HepG2 (cell line): ENCODE measurements around the gene RTBDN. TPM values are rescaled to one million over a fixed set of nuclear protein-coding genes. Genes with fewer than 3 reads are reported as not detected.
A peak's percentile ranks its signal among the peaks of the same experiment; 100 is the strongest.

ENCODE experiments used
- ATAC-seq: fragments of 200-7000 bp; cut with Tn5 transposase; 3 replicates; pipeline ENCODE4 v1.9.1; 2020; ENCODE audit warnings: mild to moderate bottlenecking, moderate library complexity
- BruUV-seq: library from RNA; stranded (reverse); fragments of 400-500 nt; replicated peaks from 2 replicates; lab custom pipeline; 2021; lab: Mats Ljungman, UMichigan
- CTCF ChIA-PET: fragments of 300-600 bp; formaldehyde crosslinking; extraction: SDS; loops from one replicate; lab custom pipeline; 2021; ENCODE audit warnings: low total read pairs, inconsistent platforms, low intra/inter-chr PET ratio; lab: Yijun Ruan, JAX
- POLR2A ChIA-PET: fragments of 350-600 bp; sonication (Branson Sonifier 250); formaldehyde crosslinking; loops from one replicate; lab custom pipeline; 2020; ENCODE audit warnings: antibody characterized with exemption, inconsistent platforms; lab: Yijun Ruan, JAX
- DNase-seq: peaks from one replicate; pipeline ENCODE4 v3.0.0-alpha.2; 2015; ENCODE audit warnings: low spot score
- FAIRE-seq: peaks from 3 replicates; lab custom pipeline; 2011; peaks lifted over from hg19 to GRCh38; lab: Jason Lieb, UNC
- H2AFZ ChIP-seq: one replicate; pipeline ENCODE4 v1.6.1; 2011; ENCODE audit warnings: low read length, inconsistent platforms
- H3K27ac ChIP-seq: fragments of 300-600 bp; 3 replicates; pipeline ENCODE4 v1.8.0; 2011; ENCODE audit warnings: mixed run types, mild to moderate bottlenecking, mixed read lengths, low read length, inconsistent platforms; ENCODE audit not compliant: insufficient read depth; ENCODE audit errors: extremely low read length
- H3K27me3 ChIP-seq, 2 experiments: fragments of 200-600 bp in 1 of 2; 2 replicates in 1 of 2; 3 replicates in 1 of 2; pipeline versions ENCODE4 v1.6.0 to v1.8.0; 2011; ENCODE audit warnings: low read length in 2 of 2, mild to moderate bottlenecking in 2 of 2, moderate library complexity in 2 of 2, inconsistent platforms in 1 of 2; ENCODE audit not compliant: insufficient read depth in 2 of 2, control insufficient read depth in 1 of 2
- H3K36me3 ChIP-seq, 2 experiments: fragments of 200-600 bp in 1 of 2; replicated peaks in 1 of 2; 2 replicates in 1 of 2; 3 replicates in 1 of 2; pipeline versions ENCODE4 v1.5.1 to v1.8.0; 2011; ENCODE audit warnings: low read length in 2 of 2, inconsistent platforms in 1 of 2; ENCODE audit not compliant: insufficient read depth in 2 of 2, control insufficient read depth in 1 of 2
- H3K4me1 ChIP-seq: 2 replicates; pipeline ENCODE4 v1.5.1; 2012; ENCODE audit warnings: low read length, inconsistent platforms; ENCODE audit not compliant: insufficient read depth
- H3K4me2 ChIP-seq: 2 replicates; pipeline ENCODE4 v1.6.0; 2011; ENCODE audit warnings: low read depth, low read length, inconsistent platforms
- H3K4me3 ChIP-seq, 3 experiments: fragments of 200-600 bp in 1 of 3; sonication (generic), shearing (Covaris generic) in 1 of 3; replicated peaks in 1 of 3; 2 replicates each; pipeline ENCODE4 v1.5.1; 2011 to 2016; ENCODE audit warnings: low read length in 3 of 3, inconsistent platforms in 2 of 3, low read depth in 2 of 3, mild to moderate bottlenecking in 2 of 3, control low read depth in 1 of 3, mixed read lengths in 1 of 3; ENCODE audit not compliant: insufficient read depth in 1 of 3
- H3K79me2 ChIP-seq: one replicate; pipeline ENCODE4 v1.6.1; 2011; ENCODE audit warnings: low read length, inconsistent platforms; ENCODE audit not compliant: insufficient read depth
- H3K9ac ChIP-seq: 2 replicates; pipeline ENCODE4 v1.6.0; 2011; ENCODE audit warnings: mild to moderate bottlenecking, low read depth, low read length, inconsistent platforms; ENCODE audit not compliant: insufficient read depth
- H3K9me3 ChIP-seq: 2 replicates; pipeline ENCODE4 v1.5.1; 2012; ENCODE audit warnings: mild to moderate bottlenecking, low read length
- H4K20me1 ChIP-seq: 2 replicates; pipeline ENCODE4 v1.6.0; 2011; ENCODE audit warnings: inconsistent platforms, mild to moderate bottlenecking, low read length, moderate library complexity; ENCODE audit not compliant: insufficient read depth
- GABPB1 ChIP-seq: IDR thresholded peaks from 2 replicates; pipeline ENCODE4 v1.6.1; 2016; ENCODE audit warnings: mild to moderate bottlenecking, missing genetic modification reagents, moderate library complexity, missing compliant biosample characterization
- KDM2A ChIP-seq: sonication (generic); formaldehyde crosslinking; IDR thresholded peaks from 2 replicates; pipeline ENCODE4 v1.4.0; 2020; ENCODE audit warnings: low read depth, missing genetic modification reagents, borderline replicate concordance
- MIER3 ChIP-seq: IDR thresholded peaks from 2 replicates; pipeline ENCODE4 v1.6.1; 2016; ENCODE audit warnings: missing compliant biosample characterization, borderline replicate concordance
- MYC ChIP-seq: sonication (generic); formaldehyde crosslinking; IDR thresholded peaks from 2 replicates; pipeline ENCODE4 v1.9.0; 2021; ENCODE audit warnings: missing genetic modification reagents, borderline replicate concordance
- NFYB ChIP-seq: sonication (generic); formaldehyde crosslinking; IDR thresholded peaks from 2 replicates; pipeline ENCODE4 v1.4.0; 2020; ENCODE audit warnings: missing genetic modification reagents
- NR2C2 ChIP-seq: sonication (generic); formaldehyde crosslinking; IDR thresholded peaks from 2 replicates; pipeline ENCODE4 v1.4.0; 2020; ENCODE audit warnings: missing genetic modification reagents, mild to moderate bottlenecking, moderate library complexity, borderline replicate concordance
- PCBP1 ChIP-seq: fragments of 200-400 bp; formaldehyde crosslinking; IDR thresholded peaks from 2 replicates; pipeline ENCODE4 v1.6.1; 2017; ENCODE audit warnings: mild to moderate bottlenecking, low read depth, low read length, borderline replicate concordance
- PHF8 ChIP-seq: sonication (generic); formaldehyde crosslinking; IDR thresholded peaks from 2 replicates; pipeline ENCODE4 v1.5.0; 2020; ENCODE audit warnings: missing genetic modification reagents
- RFXAP ChIP-seq: sonication (generic); formaldehyde crosslinking; IDR thresholded peaks from 2 replicates; pipeline ENCODE4 v1.4.0; 2020; ENCODE audit warnings: missing genetic modification reagents, borderline replicate concordance
- SP4 ChIP-seq: sonication (generic); formaldehyde crosslinking; IDR thresholded peaks from 2 replicates; pipeline ENCODE4 v1.8.1; 2023; ENCODE audit warnings: mild to moderate bottlenecking, missing genetic modification reagents
- XBP1 ChIP-seq: sonication (generic); formaldehyde crosslinking; IDR thresholded peaks from 2 replicates; pipeline ENCODE4 v1.5.0; 2020; ENCODE audit warnings: missing genetic modification reagents
- ZMYM3 ChIP-seq: sonication (generic); formaldehyde crosslinking; IDR thresholded peaks from 2 replicates; pipeline ENCODE4 v1.5.1; 2020; ENCODE audit warnings: mild to moderate bottlenecking, missing genetic modification reagents
- ZNF333 ChIP-seq: sonication (generic); formaldehyde crosslinking; IDR thresholded peaks from 2 replicates; pipeline ENCODE4 v1.4.0; 2020; ENCODE audit warnings: mild to moderate bottlenecking, missing genetic modification reagents, borderline replicate concordance
- ZNF432 ChIP-seq: sonication (generic); formaldehyde crosslinking; IDR thresholded peaks from 2 replicates; pipeline ENCODE4 v1.5.0; 2020; ENCODE audit warnings: missing genetic modification reagents, mild to moderate bottlenecking, borderline replicate concordance
- WGBS: methylation state at CpG from one replicate; pipeline ENCODE4 v1.1.6; 2017; ENCODE audit warnings: low lambda C conversion rate; 5-methylcytosine and 5-hydroxymethylcytosine counted together
- in situ Hi-C: cut with HindIII; loops from 2 replicates; pipeline ENCODE4 v1.10.0; 2017; ENCODE audit warnings: low pct_unique_long_range_greater_than_20kb; ENCODE audit not compliant: extremely low pct_ligation_motif_present
- intact Hi-C: fragments of 100-400 bp; cut with micrococcal nuclease; formaldehyde crosslinking; loops from one replicate; pipeline ENCODE4 v1.10.0; 2022; ENCODE audit not compliant: unreplicated experiment
- polyA plus RNA-seq, 8 experiments: library from polyadenylated mRNA; depleted of rRNA in 3 of 8; stranded (reverse) in 7 of 8; unstranded in 1 of 8; fragments of >200 nt; fragmentation: Illumina TruSeq in 4 of 8; extraction: Trizol in 4 of 8; gene quantifications; 2 replicates each; pipeline versions ENCODE4 v1.2.1 to v1.2.3, GENCODE V29; 2011 to 2016; ENCODE audit warnings: low read depth in 4 of 8, missing spikeins in 1 of 8, mixed read lengths in 1 of 8; ENCODE audit not compliant: insufficient read depth in 1 of 8
- total RNA-seq, 5 experiments: library from RNA; depleted of rRNA; stranded (reverse); fragments of >200 nt; fragmentation: Illumina TruSeq; extraction: Trizol; gene quantifications; 2 replicates each; pipeline ENCODE4 v1.2.3, GENCODE V29; 2016; ENCODE audit warnings: low read depth in 1 of 5
- TF ChIP-seq, protein P1 (sequence below): sonication (generic); formaldehyde crosslinking; IDR thresholded peaks from 2 replicates; pipeline ENCODE4 v1.5.1; 2020; ENCODE audit warnings: mild to moderate bottlenecking, missing genetic modification reagents, borderline replicate concordance
- TF ChIP-seq, protein P2 (sequence below): sonication (generic); formaldehyde crosslinking; conservative IDR thresholded peaks from 2 replicates; pipeline ENCODE4 v1.8.0; 2022; ENCODE audit warnings: missing genetic modification reagents

RTBDN gene
- total and polyA plus RNA-seq, 2 of the 13 experiments (the other 11 are each of a cell fraction or from before 2014, with no cell fraction given): 0.27 to 0.48 TPM

DNA sequence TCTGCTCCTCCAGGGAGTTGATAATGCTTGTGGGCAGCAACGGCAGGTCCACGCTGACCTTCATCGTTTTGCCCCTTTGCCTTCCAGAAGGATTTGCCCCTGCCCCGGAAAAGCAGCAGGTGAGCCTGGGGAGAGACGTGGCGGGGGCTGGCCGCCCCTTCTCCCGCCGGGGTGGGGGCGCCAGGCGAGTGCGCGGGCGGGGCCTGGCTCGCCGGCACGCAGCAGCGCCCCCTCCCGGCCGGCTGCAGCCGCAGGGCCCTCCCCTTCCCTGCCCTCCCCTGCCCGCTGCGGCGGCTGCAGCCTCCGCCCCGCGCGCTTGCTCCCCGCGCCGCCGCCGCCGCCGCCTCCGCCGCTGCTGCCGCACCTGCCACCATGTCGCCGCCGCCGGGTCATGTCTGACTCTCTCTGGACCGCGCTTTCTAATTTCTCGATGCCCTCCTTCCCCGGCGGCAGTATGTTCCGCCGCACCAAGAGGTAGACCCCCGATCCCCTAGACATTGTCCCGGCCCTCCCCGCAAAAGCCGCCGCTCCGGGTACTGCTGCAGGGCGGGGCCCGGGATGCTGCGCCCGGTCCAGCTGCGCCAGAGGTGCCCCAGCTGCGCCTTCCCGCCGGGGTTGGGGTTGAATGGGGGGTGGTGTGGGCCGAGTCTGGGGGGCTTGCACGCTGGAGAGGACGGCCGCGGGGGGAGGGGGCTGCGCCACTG, 4.0 kb upstream of the RTBDN start, which contains the start of gene MAST1:
Gene MAST1 (plus strand): TSS at position 334 of the 704 bp plus-strand sequence. CDS start 58 bp downstream, at position 392.
- Histone ChIP-seq H3K27ac (no peak within 1 kb of the TSS), H3K79me2 (no peaks in the 10 kb centered on the region), H3K36me3 (no peaks in the 10 kb centered on the region), H3K4me1 (peaks cover 43% of the 10 kb centered on the region), H2AFZ (no peak within 1 kb of the TSS), H3K9ac (peak within 1 kb of the TSS; percentile 54; the same call in 1 of the 2 replicates), H3K4me3 (peak within 1 kb of the TSS; percentile 49 to 75 (median 70); a peak in 5 of 6 replicates), H4K20me1 (no peaks in the 10 kb centered on the region), H3K27me3 (peaks cover 0 to 15% of the 10 kb centered on the region in 2 experiments; a peak in 2 of 5 replicates), H3K4me2 (peak within 1 kb of the TSS; percentile 84), H3K9me3 (no peaks in the 10 kb centered on the region)
- BruUV-seq: no TSS peak
- CTCF ChIA-PET: interaction anchor here (0.8 to 1.1 kb wide), 2 partner anchors 9 to 12 kb away, joined by 3 read pairs; no protein-coding TSS in a partner anchor
- POLR2A ChIA-PET: no interaction called here
- FAIRE-seq (no peak), ATAC-seq (peak; percentile 66), DNase-seq (no peak)
- 4% methylated on average over 32 of the region's 69 CpGs for WGBS
- intact Hi-C loops: no loop called here
- in situ Hi-C loops: loop anchor here (5.0 kb wide), 1 partner anchor 66 kb away; no protein-coding TSS in a partner anchor
- TF ChIP-seq, protein P1, sequence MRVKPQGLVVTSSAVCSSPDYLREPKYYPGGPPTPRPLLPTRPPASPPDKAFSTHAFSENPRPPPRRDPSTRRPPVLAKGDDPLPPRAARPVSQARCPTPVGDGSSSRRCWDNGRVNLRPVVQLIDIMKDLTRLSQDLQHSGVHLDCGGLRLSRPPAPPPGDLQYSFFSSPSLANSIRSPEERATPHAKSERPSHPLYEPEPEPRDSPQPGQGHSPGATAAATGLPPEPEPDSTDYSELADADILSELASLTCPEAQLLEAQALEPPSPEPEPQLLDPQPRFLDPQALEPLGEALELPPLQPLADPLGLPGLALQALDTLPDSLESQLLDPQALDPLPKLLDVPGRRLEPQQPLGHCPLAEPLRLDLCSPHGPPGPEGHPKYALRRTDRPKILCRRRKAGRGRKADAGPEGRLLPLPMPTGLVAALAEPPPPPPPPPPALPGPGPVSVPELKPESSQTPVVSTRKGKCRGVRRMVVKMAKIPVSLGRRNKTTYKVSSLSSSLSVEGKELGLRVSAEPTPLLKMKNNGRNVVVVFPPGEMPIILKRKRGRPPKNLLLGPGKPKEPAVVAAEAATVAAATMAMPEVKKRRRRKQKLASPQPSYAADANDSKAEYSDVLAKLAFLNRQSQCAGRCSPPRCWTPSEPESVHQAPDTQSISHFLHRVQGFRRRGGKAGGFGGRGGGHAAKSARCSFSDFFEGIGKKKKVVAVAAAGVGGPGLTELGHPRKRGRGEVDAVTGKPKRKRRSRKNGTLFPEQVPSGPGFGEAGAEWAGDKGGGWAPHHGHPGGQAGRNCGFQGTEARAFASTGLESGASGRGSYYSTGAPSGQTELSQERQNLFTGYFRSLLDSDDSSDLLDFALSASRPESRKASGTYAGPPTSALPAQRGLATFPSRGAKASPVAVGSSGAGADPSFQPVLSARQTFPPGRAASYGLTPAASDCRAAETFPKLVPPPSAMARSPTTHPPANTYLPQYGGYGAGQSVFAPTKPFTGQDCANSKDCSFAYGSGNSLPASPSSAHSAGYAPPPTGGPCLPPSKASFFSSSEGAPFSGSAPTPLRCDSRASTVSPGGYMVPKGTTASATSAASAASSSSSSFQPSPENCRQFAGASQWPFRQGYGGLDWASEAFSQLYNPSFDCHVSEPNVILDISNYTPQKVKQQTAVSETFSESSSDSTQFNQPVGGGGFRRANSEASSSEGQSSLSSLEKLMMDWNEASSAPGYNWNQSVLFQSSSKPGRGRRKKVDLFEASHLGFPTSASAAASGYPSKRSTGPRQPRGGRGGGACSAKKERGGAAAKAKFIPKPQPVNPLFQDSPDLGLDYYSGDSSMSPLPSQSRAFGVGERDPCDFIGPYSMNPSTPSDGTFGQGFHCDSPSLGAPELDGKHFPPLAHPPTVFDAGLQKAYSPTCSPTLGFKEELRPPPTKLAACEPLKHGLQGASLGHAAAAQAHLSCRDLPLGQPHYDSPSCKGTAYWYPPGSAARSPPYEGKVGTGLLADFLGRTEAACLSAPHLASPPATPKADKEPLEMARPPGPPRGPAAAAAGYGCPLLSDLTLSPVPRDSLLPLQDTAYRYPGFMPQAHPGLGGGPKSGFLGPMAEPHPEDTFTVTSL: no peak
- no peak for TF ChIP-seq PCBP1
- TF ChIP-seq MIER3 (CRISPR knock-in tag): no peak
- peak; percentile 37; the same call in 1 of the 2 replicates for TF ChIP-seq KDM2A
- no peak for TF ChIP-seq NR2C2
- TF ChIP-seq MYC (CRISPR knock-in tag): no peak
- TF ChIP-seq ZNF432 (CRISPR knock-in tag): no peak
- TF ChIP-seq RFXAP (CRISPR knock-in tag): no peak
- no peak for TF ChIP-seq ZNF333 (CRISPR knock-in tag)
- no peak for TF ChIP-seq GABPB1 (CRISPR knock-in tag)
- peak; percentile 56; the same call in 1 of the 2 replicates for TF ChIP-seq SP4 (CRISPR knock-in tag)
- TF ChIP-seq, protein P2, sequence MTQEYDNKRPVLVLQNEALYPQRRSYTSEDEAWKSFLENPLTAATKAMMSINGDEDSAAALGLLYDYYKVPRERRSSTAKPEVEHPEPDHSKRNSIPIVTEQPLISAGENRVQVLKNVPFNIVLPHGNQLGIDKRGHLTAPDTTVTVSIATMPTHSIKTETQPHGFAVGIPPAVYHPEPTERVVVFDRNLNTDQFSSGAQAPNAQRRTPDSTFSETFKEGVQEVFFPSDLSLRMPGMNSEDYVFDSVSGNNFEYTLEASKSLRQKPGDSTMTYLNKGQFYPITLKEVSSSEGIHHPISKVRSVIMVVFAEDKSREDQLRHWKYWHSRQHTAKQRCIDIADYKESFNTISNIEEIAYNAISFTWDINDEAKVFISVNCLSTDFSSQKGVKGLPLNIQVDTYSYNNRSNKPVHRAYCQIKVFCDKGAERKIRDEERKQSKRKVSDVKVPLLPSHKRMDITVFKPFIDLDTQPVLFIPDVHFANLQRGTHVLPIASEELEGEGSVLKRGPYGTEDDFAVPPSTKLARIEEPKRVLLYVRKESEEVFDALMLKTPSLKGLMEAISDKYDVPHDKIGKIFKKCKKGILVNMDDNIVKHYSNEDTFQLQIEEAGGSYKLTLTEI (CRISPR knock-in tag): no peak
- TF ChIP-seq ZMYM3 (CRISPR knock-in tag): peak; percentile 14; the same call in 1 of the 2 replicates
- no peak for TF ChIP-seq NFYB (CRISPR knock-in tag)
- TF ChIP-seq XBP1: no peak
- 0 out of 2 replicates have a peak, but pooled peaks have one; percentile 28 for TF ChIP-seq PHF8
